Body of pancreas (tissue), 4 donors: ENCODE data around the gene RHOBTB1. TPM values are rescaled to one million over a fixed set of nuclear protein-coding genes. Genes with fewer than 3 reads are reported as not detected.

Experiments used
- ATAC-seq: fragments of 150-250 bp; one replicate; pipeline ENCODE4 v1.9.1; 2016
- DNase-seq, 4 donors: peaks; one replicate each; pipeline ENCODE4 v3.0.0-alpha.2; 2019
- H3K27ac ChIP-seq, 4 donors: fragments of 200-600 bp; sonication (generic); 1 replicate in 3 of 4; 2 replicates in 1 of 4; pipeline versions ENCODE4 v1.5.1 to v1.6.1; 2016 to 2019; ENCODE audit warnings: mild to moderate bottlenecking in 1 of 4, mixed read lengths in 1 of 4, moderate library complexity in 1 of 4
- H3K27me3 ChIP-seq, 2 donors: fragments of 200-600 bp; sonication (generic); one replicate each; pipeline ENCODE4 v1.6.0; 2016; ENCODE audit warnings: mild to moderate bottlenecking in 1 of 2
- H3K36me3 ChIP-seq, 2 donors: fragments of 200-600 bp; sonication (generic); replicated peaks in 1 of 2; 2 replicates each; pipeline ENCODE4 v1.5.1; 2016; ENCODE audit warnings: low read depth in 2 of 2; ENCODE audit not compliant: insufficient read depth in 1 of 2
- H3K4me1 ChIP-seq: fragments of 200-600 bp; sonication (generic); one replicate; pipeline ENCODE4 v1.6.0; 2016
- H3K4me3 ChIP-seq, 2 donors: fragments of 200-600 bp; sonication (generic); 1 replicate in 1 of 2; 2 replicates in 1 of 2; pipeline ENCODE4 v1.5.1; 2016 to 2019
- H3K9me3 ChIP-seq, 3 donors: fragments of 200-600 bp; sonication (generic); 1 replicate in 2 of 3; 2 replicates in 1 of 3; pipeline ENCODE4 v1.5.1; 2016
- CTCF ChIP-seq, 7 experiments: fragments of 450-650 bp in 4 of 7; fragments of 200-600 bp in 3 of 7; sonication (generic) in 3 of 7; IDR thresholded peaks; one replicate each; pipeline ENCODE4 v1.5.1; 2016 to 2019; ENCODE audit warnings: antibody characterized with exemption in 7 of 7
- POLR2A ChIP-seq, 3 donors: fragments of 450-650 bp; IDR thresholded peaks; one replicate each; pipeline ENCODE4 v1.6.1; 2016; ENCODE audit warnings: antibody characterized with exemption in 3 of 3, mild to moderate bottlenecking in 2 of 3
- WGBS, 2 donors: methylation state at CpG; one replicate each; pipeline ENCODE4 v1.1.5; 2017; 5-methylcytosine and 5-hydroxymethylcytosine counted together
- intact Hi-C: fragments of 100-400 bp; cut with DNase I; formaldehyde crosslinking; loops from one replicate; pipeline ENCODE4 v1.15.1; 2023
- total RNA-seq, 2 donors: library from RNA; depleted of rRNA; stranded (reverse); fragments of >200 nt; gene quantifications; one replicate each; pipeline ENCODE4 v1.1.0, GENCODE V29; 2016

The RHOBTB1 gene
- total RNA-seq, 2 donors from 2014 or later = 5.9 to 12.2 TPM

- DNase-seq (peak; percentile 32 to 65 (median 58)), ATAC-seq (peak; percentile 72)
- no peaks in the 10 kb centered on the region for H3K27me3 ChIP-seq
- peaks cover 50% of the 10 kb centered on the region for H3K4me1 ChIP-seq
- no peaks in the 10 kb centered on the region for H3K9me3 ChIP-seq
- 14 to 22% methylated on average over 7 of the region's 7 CpGs for WGBS, 2 donors
- intact Hi-C loops = no loop called here
- H3K4me3 ChIP-seq = no peak overlapping the region
- no peaks in the 10 kb centered on the region for H3K36me3 ChIP-seq
- peak overlapping the region; percentile 74 to 85 (median 78) for H3K27ac ChIP-seq
- TF ChIP-seq CTCF (IDR thresholded peaks at IDR 0.05) (no peak), POLR2A (IDR thresholded peaks at IDR 0.05) (no peak)
Observed at GRCh38 chr10:60978287-60979115, 34.5 kb upstream of the RHOBTB1 start.

GRCh38 chr10:60977161-60978122, 33.5 kb upstream of the RHOBTB1 start:
- TF ChIP-seq POLR2A (IDR thresholded peaks at IDR 0.05) = no peak
- no peak for DNase-seq
- intact Hi-C loops = no loop called here
- Histone ChIP-seq H3K27ac (peak overlapping the region; percentile 74 to 85 (median 78)), H3K4me3 (no peak overlapping the region), H3K9me3 (no peaks in the 10 kb centered on the region), H3K36me3 (no peaks in the 10 kb centered on the region), H3K27me3 (no peaks in the 10 kb centered on the region), H3K4me1 (peaks cover 50% of the 10 kb centered on the region)
- 12 to 20% methylated on average over 2 of the region's 2 CpGs for WGBS, 2 donors
- peak; percentile 90 for ATAC-seq

GRCh38 chr10:60976687-60977086, 32.7 kb upstream of the RHOBTB1 start:
- intact Hi-C loops = no loop called here
- Histone ChIP-seq H3K36me3 (no peaks in the 10 kb centered on the region), H3K4me3 (no peak overlapping the region), H3K9me3 (no peaks in the 10 kb centered on the region), H3K27ac (peak overlapping the region in 3 of 4 donors; percentile 75 to 85 (median 80)), H3K27me3 (no peaks in the 10 kb centered on the region), H3K4me1 (peaks cover 50% of the 10 kb centered on the region)
- WGBS, 2 donors = 17 to 24% methylated on average over 2 of the region's 2 CpGs
- no peak for TF ChIP-seq CTCF (IDR thresholded peaks at IDR 0.05)
- no peak for TF ChIP-seq POLR2A (IDR thresholded peaks at IDR 0.05)
- no peak for ATAC-seq
- no peak for DNase-seq

- no peak for DNase-seq
- TF ChIP-seq CTCF (IDR thresholded peaks at IDR 0.05) (no peak), POLR2A (IDR thresholded peaks at IDR 0.05) (no peak)
- no peaks in the 10 kb centered on the region for H3K27me3 ChIP-seq
- intact Hi-C loops = no loop called here
- H3K4me1 ChIP-seq = peaks cover 50% of the 10 kb centered on the region
- WGBS, 2 donors = 68 to 85% methylated on average over 1 of the region's 1 CpG
- H3K4me3 ChIP-seq = no peak overlapping the region
- ATAC-seq = no peak
- peak overlapping the region in 3 of 4 donors; percentile 22 to 80 (median 36) for H3K27ac ChIP-seq
- H3K36me3 ChIP-seq = no peaks in the 10 kb centered on the region
- no peaks in the 10 kb centered on the region for H3K9me3 ChIP-seq
Observed at GRCh38 chr10:60975716-60976115, 31.7 kb upstream of the RHOBTB1 start.
